Hepatic stellate cell (primary cell): Measurements from ENCODE around the gene ATMIN.

Experiments used
- DNase-seq: peaks from one replicate; pipeline ENCODE4 v3.0.0; 2011; ENCODE audit warnings: low spot score

ATMIN gene

DNA sequence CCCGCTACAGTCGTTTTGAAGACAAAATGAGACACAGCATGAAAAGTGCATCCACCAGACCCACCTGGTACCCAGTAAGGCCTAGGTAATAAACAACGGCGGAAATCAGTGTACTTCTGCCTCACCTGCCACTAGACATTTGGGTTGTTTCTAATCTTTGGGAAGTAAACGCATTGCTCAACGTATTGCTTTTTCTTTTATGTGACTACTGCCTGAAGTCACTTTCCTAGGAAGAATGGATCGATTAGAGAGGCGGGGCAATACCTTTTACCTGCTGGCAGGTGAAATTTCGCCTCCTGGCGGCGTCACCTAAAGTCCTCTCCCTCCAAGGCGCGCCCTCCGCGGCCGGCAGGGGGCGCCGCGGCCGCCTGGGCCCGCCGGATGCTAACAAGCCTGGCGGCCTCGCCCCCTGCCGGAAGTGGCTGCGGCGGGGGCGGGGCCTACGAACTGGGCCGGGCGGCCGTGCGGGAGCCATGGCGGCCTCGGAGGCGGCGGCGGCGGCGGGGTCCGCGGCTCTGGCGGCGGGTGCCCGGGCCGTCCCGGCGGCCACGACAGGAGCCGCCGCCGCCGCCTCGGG, at the start of gene ATMIN:
TSS of gene ATMIN (plus strand) at position 445 of the 577 bp plus-strand sequence. CDS start at position 474, 29 bp downstream.
- peak; percentile 90 for DNase-seq

DNA sequence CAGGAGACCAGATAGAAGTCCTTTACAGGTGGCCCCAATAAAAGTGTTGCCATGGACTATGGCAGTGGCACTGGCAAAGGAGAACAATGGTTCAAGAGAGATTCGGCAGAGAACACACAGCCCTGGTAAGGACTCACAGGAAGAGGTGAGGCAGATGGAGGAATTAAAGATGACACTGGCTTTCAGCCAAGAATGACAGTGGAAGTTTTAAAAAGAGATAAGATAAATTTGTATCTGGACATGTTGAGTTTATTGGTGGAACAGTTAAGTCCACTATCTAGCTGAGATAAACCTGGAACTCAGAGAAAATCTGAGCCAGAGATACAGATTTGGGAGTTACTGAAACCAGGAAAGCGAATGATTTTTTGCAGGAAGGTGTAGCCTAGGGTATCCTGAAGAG, 49.1 kb upstream of the ATMIN start:
- DNase-seq, result no peak

DNA sequence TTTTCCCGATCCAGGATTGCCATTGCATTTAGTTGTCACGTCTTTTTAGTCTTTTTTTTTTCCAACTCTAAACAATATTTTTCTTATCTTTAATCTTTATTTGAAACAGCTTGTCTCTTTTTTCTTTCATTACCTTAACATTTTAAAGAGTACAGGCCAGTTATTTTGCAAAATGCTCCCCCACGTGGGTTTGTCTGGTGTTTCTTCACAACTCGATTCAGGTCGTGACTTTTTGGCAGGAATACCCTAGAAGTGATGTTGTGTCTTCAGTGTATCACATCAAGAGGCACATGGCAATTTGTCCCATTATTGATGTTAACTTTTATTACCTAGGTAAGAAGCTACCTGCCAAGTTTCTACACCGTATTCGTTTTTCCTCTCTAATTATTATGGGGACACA, 46.9 kb upstream of the ATMIN start:
- DNase-seq, result no peak

DNA sequence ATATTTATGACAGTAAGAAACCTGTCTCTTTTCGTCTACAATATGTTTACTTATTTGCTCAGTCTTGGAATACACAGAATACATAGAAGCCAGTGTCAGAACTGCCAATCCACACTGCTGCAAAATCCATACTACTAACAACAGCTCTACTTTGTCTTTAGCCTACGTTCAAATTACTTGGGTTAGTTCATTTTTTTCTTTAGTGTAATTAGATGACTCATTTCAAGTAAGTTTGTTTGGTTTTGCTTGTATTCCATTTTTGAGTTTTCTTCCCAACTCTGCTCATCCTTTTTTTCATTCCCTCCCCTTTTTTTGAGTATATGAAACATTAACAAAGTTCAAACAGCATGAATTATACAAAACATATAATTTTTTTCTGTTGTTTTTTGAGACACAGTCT, 45.8 kb upstream of the ATMIN start:
- no peak for DNase-seq

DNA sequence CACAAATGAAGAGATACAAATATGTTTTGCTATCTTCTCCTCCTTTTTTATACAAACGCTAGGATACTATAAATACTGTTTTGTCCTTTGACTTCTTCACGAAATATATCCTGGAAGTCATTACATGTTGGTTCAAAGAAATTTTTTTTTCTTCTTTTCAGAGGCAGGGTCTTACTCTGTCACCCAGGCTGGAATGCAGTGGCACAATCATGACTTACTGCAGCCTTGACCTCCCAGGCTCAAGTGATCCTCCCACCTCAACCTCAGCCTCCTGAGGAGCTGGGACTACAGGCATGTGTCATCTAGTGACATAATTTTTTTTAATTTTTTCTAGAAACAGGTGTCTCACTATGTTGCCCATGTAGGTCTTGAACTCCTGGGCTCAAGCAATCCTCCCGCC, 45.1 kb upstream of the ATMIN start:
- DNase-seq, result no peak

- no peak for DNase-seq
These were observed 44.7 kb upstream of the ATMIN start for GRCh38 chr16:80990978-80991377.

DNA sequence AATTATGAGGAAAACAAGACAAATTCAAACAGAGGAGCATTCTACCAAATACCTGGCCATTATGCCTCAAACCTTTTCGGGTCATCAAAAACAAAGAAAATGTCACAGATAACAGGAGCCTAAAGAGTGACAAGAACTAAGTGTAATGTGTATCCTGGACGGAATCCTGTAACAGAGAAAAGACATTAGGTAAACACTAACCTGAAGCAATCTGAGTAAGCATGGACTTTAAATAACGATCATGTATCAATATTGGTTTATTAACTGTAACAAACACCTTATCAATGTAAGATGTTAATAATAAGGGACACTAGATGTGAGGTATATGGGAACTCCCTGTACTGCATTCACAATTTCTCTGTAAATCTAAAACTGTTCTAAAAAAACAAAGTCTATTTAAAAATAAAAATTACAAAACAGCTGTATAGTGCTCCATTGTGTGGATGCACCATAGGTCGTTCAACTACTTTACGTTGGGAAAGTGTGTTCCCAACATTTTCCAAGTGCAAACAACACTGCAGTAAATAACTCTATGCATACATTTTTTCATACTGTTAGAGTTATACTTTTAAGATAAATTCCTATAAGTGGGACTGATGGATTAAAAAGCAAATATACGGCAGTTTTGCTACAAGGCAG, 43.7 kb upstream of the ATMIN start:
- DNase-seq, result no peak

DNA sequence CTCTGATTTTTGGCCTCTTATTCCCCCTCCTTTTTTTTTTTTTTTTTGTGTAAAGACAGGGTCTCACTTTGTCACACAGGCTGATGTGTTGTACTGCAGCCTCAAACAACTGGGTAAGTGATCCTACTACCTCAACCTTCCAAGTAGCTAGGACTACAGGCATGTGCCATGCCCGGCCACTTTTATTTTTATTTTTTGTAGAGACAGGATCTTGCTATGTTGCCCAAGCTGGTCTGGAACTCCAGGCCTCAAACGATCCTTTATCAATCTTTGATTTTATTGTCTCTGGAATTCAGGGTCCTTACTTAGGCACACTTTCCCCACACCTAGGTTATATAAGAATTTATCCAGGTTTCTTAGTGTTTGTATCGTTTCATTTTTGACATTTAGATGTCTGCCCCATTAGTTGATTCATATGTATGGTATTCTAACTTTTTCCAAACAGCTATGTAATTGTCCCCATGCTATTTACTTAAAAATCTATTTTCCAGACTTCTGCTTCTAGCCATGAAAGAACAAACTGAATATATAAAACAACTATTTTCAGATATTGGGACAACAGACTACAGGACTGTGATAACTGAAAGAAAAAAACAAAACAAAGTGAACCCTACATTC, 42.9 kb upstream of the ATMIN start:
- no peak for DNase-seq

DNA sequence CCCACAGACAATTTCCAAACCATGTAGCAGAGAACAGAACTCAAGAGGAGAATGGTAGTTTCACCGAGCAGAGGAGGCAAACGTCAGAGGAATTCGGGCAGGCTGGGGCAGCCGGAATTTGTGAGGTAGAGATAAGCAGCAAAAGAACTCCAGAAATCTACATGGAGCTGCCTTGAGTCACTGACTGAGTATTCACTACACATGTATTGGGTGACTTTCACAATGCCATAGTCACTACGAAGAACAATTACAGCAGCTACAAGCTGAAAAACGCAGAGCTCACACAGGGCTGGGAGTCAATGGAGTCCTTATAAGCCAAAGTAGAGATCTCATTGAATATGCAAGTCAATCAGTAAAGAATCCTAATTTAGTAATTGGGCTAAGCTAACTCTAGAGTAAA, 42.3 kb upstream of the ATMIN start:
- peak; percentile 44 for DNase-seq

DNA sequence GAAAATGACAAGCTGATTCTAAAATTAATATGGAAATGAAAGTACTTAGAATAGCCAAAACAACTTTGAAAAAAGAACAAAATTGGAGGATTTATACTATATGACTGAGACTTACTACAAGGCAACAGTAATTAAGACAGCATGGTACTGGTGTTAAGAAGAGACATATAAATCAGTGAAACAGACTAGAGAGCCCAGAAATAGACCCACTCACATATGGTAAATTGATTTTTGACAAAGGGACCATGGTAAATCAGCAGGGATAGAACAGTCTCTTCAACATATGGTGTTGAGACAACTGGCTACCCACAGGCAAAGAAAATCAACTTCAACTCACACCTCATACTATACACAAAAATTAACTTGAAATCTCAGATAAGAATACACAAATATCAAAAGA, 41.8 kb upstream of the ATMIN start:
- no peak for DNase-seq

GRCh38 chr16:80994451-80994850, 41.2 kb upstream of the ATMIN start:
- no peak for DNase-seq

GRCh38 chr16:80996688-80997138, 38.9 kb upstream of the ATMIN start:
- no peak for DNase-seq

DNA sequence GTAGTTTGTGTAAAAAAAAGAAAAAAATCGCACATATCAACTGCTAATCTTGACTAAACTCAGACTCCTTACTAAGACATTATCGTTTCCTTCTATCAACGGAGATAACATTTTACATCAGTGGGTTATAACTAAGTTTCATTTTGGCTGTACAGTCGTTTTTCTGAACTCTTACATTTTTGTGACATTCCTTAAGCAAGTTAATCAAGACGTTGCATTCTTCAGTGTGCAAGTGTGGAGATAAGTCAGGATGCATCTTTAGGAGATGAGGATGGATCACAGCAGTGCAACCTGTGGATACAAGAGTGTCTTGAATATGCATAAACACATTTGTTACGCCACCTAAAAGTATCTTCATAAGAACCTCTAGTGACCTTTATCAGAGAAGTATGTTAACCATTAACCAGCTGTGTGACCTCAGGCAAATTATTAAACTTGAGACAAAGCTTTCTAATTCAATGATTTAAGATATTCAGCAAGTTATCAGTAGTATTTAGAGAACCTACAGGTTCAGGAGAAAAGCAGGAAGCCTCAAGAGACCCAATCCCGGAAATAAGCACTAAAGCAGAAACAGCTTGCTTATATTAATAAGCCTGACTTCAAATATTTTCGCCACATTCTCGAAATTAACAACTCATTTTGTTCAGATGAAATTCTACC, 38.4 kb upstream of the ATMIN start:
- no peak for DNase-seq

DNA sequence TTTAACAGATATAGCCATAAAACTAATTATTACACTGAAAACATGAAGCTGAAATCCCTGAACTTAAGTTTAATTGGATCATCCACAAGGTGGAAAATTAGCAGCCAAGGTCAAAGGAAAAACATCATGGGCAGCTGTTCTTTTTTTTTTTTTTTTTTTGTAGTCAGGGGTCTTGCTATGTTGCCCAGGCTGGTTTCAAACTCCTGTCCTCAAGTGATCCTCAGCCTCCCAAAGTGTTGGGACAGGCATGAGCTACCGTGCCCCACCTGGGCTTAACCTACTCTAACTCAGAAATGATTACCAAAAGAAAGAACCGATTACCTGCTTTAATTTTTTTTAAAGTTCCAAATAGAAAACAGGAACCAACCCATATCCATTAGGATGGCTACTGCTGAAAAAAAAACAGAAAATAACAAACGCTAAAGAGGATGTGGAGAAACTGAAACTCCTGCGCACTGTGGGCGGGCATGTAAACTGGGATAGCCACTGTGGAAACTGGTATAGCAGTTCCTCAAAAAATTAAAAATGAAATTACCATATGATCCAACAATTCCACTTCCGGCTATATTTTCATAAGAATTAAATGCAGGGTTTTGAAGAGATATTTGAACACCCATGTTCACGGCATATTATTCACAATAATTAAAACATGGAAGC, 37.5 kb upstream of the ATMIN start:
- DNase-seq, result no peak

- no peak for DNase-seq
These were observed 34.8 kb upstream of the ATMIN start for GRCh38 chr16:81000873-81001272.

DNA sequence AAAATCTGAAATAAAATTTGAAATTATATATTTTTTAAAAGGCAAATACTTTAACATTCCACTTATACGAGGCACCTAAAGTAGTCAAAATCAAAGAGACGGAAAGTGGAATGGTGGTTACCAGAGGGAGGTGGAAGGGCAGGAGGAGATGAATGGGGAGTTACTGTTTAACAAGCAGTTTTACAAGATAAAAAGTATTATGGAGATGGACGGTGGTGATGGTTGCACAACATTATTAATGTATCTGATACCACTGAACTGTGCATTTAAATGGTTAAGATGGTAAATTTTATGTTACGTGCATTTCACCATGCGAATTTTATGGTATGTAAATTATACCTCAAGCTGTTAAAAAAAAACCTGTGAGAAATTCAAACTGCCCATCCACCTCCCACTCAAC, 34.3 kb upstream of the ATMIN start:
- no peak for DNase-seq

GRCh38 chr16:81003064-81003463, 32.6 kb upstream of the ATMIN start:
- no peak for DNase-seq

DNA sequence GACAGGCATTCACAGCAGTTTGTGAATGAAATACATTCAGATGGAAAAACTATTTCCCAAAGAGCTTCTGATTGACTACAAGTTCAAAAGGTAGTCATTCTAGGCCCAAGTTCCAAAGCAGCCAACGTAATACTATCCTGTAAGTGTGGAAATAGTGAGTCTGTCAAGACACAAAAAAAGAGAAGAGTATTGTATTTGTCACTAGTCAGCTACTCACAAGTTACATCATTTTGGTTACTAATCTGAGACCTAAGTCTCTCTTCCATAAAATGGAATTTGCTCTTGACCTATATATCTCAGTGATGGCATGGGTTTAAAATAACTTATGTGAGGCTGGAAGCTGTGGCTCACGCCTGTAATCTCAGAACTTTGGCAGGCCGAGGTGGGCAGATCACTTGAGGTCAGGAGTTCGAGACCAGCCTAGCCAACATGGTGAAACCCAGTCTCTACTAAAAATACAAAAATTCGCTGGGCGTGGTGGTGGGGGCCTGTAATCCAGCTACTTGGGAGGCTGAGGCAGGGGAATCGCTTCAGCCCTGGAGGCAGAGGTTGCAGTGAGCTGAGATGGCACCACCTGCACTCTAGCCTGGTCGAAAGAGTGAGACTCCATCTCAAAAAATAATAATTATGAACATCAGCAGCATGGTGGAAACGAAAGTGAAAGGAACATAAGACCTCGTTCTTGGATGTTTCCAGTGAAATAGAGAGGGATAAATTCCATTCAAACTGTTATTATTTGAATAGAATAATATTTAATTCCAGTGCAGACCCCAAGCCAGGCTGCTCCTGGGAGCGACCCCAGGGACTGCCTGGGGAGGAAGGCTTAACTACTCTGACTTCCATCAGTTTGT, 31.8 kb upstream of the ATMIN start:
- DNase-seq, result no peak

GRCh38 chr16:81004646-81005353, 30.8 kb upstream of the ATMIN start:
- no peak for DNase-seq

DNA sequence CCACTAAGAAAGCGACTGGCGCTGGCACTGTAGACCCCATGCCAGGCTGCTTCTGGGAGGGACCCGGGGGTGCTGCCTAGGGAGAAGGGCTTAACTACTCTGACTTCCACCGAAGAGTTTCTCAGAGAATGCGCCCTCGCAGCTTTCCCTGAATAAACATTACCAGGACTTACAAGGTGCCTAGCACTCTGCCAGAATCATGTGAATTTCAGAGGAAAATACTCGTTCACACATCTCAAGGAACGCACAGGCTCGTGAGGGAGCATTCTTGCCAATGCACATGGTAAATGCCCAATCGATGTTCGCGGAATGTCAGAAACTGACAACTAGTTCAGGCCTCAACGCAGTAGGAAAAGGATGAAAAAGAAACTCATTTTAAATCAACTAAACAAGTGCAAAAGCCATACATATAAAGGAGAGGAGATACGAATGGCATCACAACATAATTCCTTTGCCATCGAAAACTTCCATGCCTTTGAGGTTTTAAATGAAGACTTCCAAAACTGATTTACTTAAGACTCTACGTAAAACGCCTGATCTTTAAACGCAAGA, 30.0 kb upstream of the ATMIN start:
- no peak for DNase-seq
